KMS-11 (cell line): ENCODE data around the gene CDKL5.

ENCODE experiments used
- H2AFZ ChIP-seq: fragments of 200-600 bp; sonication (generic); 2 replicates; pipeline ENCODE4 v1.6.1; 2016; ENCODE audit warnings: antibody characterized with exemption, mixed run types, low read depth
- H3K27ac ChIP-seq: fragments of 200-600 bp; sonication (generic); 2 replicates; pipeline ENCODE4 v1.6.1; 2016; ENCODE audit warnings: mild to moderate bottlenecking, mixed run types
- H3K27me3 ChIP-seq: fragments of 200-600 bp; sonication (generic); 2 replicates; pipeline ENCODE4 v1.6.1; 2017; ENCODE audit warnings: mild to moderate bottlenecking, low read depth, mixed run types, moderate library complexity; ENCODE audit not compliant: insufficient read depth
- H3K36me3 ChIP-seq: fragments of 200-600 bp; sonication (generic); 2 replicates; pipeline ENCODE4 v1.6.1; 2017; ENCODE audit warnings: mild to moderate bottlenecking, mixed run types; ENCODE audit not compliant: insufficient read depth
- H3K4me1 ChIP-seq: fragments of 200-600 bp; sonication (generic); 2 replicates; pipeline ENCODE4 v1.6.1; 2016; ENCODE audit warnings: mild to moderate bottlenecking, low read depth, mixed run types; ENCODE audit not compliant: poor library complexity, severe bottlenecking
- H3K4me2 ChIP-seq: fragments of 200-600 bp; sonication (generic); 2 replicates; pipeline ENCODE4 v1.7.0; 2016; ENCODE audit warnings: mild to moderate bottlenecking, mixed run types
- H3K4me3 ChIP-seq: fragments of 200-600 bp; sonication (generic); IDR thresholded peaks from 2 replicates; pipeline ENCODE4 v1.6.1; 2017; ENCODE audit warnings: low read depth, low read length, mixed read lengths; ENCODE audit not compliant: insufficient read depth
- H3K79me2 ChIP-seq: fragments of 200-600 bp; sonication (generic); 2 replicates; pipeline ENCODE4 v1.6.1; 2016; ENCODE audit warnings: low read depth, mixed run types; ENCODE audit not compliant: insufficient read depth
- H3K9ac ChIP-seq: fragments of 200-600 bp; sonication (generic); 2 replicates; pipeline ENCODE4 v1.6.1; 2016; ENCODE audit warnings: mild to moderate bottlenecking, mixed run types
- H4K20me1 ChIP-seq: fragments of 200-600 bp; sonication (generic); 2 replicates; pipeline ENCODE4 v1.6.1; 2016; ENCODE audit warnings: mild to moderate bottlenecking, mixed run types; ENCODE audit not compliant: insufficient read depth
- TF ChIP-seq, protein P1 (sequence below): fragments of 200-600 bp; sonication (generic); conservative IDR thresholded peaks from 2 replicates; pipeline ENCODE4 v1.6.1; 2017; ENCODE audit warnings: low read depth, mild to moderate bottlenecking, antibody characterized with exemption, low read length, moderate library complexity, mixed read lengths

Gene CDKL5

GRCh38 chrX:18654875-18655836, 229.7 kb downstream of the CDKL5 start:
- H3K27ac ChIP-seq, result no peak overlapping the region
- H3K79me2 ChIP-seq, result no peaks in the 10 kb centered on the region
- no peaks in the 10 kb centered on the region for H3K27me3 ChIP-seq
- no peak overlapping the region for H3K4me3 ChIP-seq
- TF ChIP-seq, protein P1, sequence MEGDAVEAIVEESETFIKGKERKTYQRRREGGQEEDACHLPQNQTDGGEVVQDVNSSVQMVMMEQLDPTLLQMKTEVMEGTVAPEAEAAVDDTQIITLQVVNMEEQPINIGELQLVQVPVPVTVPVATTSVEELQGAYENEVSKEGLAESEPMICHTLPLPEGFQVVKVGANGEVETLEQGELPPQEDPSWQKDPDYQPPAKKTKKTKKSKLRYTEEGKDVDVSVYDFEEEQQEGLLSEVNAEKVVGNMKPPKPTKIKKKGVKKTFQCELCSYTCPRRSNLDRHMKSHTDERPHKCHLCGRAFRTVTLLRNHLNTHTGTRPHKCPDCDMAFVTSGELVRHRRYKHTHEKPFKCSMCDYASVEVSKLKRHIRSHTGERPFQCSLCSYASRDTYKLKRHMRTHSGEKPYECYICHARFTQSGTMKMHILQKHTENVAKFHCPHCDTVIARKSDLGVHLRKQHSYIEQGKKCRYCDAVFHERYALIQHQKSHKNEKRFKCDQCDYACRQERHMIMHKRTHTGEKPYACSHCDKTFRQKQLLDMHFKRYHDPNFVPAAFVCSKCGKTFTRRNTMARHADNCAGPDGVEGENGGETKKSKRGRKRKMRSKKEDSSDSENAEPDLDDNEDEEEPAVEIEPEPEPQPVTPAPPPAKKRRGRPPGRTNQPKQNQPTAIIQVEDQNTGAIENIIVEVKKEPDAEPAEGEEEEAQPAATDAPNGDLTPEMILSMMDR, result no peak
- no peaks in the 10 kb centered on the region for H3K36me3 ChIP-seq
- H3K4me2 ChIP-seq, result no peak overlapping the region
- no peak overlapping the region for H3K9ac ChIP-seq
- H3K4me1 ChIP-seq, result no peaks in the 10 kb centered on the region
- no peak overlapping the region for H2AFZ ChIP-seq
- no peaks in the 10 kb centered on the region for H4K20me1 ChIP-seq

DNA sequence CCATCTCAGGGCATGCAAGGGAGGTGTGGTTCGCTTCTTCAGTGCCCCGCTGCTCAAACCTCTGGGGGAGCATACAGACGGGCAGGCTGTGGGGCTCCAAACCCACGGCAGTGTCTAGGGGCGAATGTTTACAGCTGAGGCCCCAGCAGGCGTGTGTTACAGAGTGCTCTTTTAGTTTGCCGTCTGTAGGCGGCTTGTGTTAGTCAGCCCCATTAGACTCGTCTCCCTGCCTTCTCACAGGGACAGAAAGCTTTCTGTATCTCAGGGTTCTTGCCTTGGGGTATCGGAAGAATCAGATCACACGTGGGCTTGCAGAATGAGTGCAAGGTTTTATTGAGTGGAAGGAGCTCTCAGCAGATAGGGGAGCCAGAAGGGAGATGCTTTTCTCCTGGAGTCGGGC, 235.9 kb downstream of the CDKL5 start:
- Histone ChIP-seq H3K4me1 (no peaks in the 10 kb centered on the region), H3K36me3 (no peaks in the 10 kb centered on the region), H3K4me3 (no peak overlapping the region), H3K27me3 (no peaks in the 10 kb centered on the region), H3K27ac (no peak overlapping the region), H4K20me1 (no peaks in the 10 kb centered on the region), H3K9ac (no peak overlapping the region), H2AFZ (no peak overlapping the region), H3K79me2 (no peaks in the 10 kb centered on the region), H3K4me2 (no peak overlapping the region)
- TF ChIP-seq, protein P1, result no peak

DNA sequence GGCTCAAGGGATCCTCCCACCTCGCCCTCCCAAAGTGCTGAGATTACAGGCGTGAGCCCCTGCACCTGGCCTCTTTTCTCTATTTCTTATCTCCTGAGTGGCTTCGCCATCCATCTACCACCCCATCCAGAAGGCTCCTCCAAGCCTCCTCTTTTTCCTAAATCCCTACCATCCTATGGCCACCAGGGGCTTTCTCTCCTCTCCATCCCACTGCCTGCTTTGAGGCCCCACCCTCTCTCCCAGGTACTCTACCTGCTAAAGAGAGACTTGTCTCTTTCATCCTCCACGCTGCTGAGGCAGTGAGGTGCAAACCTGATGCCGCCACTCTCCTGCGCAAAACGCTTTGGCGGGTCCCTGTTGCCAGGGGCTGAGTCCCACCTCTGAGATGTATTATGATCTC, 239.5 kb downstream of the CDKL5 start:
- Histone ChIP-seq H3K4me3 (no peak overlapping the region), H3K4me1 (no peaks in the 10 kb centered on the region), H3K9ac (no peak overlapping the region), H3K36me3 (no peaks in the 10 kb centered on the region), H3K27ac (no peak overlapping the region), H3K27me3 (no peaks in the 10 kb centered on the region), H2AFZ (no peak overlapping the region), H3K79me2 (no peaks in the 10 kb centered on the region), H3K4me2 (no peak overlapping the region), H4K20me1 (no peaks in the 10 kb centered on the region)
- TF ChIP-seq, protein P1, result no peak

- Histone ChIP-seq H3K4me2 (no peak overlapping the region), H3K9ac (no peak overlapping the region), H3K4me1 (no peaks in the 10 kb centered on the region), H3K27me3 (no peaks in the 10 kb centered on the region), H3K79me2 (no peaks in the 10 kb centered on the region), H3K4me3 (no peak overlapping the region), H3K36me3 (no peaks in the 10 kb centered on the region), H4K20me1 (no peaks in the 10 kb centered on the region), H2AFZ (no peak overlapping the region), H3K27ac (no peak overlapping the region)
- TF ChIP-seq, protein P1, result no peak
Measured at GRCh38 chrX:18666614-18667013, 241.2 kb downstream of the CDKL5 start.
